Measurements from ENCODE around the gene TUFT1. TPM values are rescaled to one million over a fixed set of nuclear protein-coding genes. Genes with fewer than 3 reads are reported as not detected.

TUFT1 gene
- total RNA-seq = 1 to 10 TPM; 3.3 to 8.1 (median 5.3) TPM

- peaks cover 0 to 3% (median 0%) of the 10 kb centered on the region in 3 donors for H3K36me3 ChIP-seq
- no peaks in the 10 kb centered on the region for H3K9me3 ChIP-seq
- H3K27me3 ChIP-seq = no peaks in the 10 kb centered on the region
- peak within 1 kb of the TSS; percentile 48 to 77 (median 64) for H3K4me3 ChIP-seq
- 4% methylated on average over 58 to 67 of the region's 70 CpGs for WGBS, 2 donors
- peak within 1 kb of the TSS; percentile 28 to 84 (median 79) for H3K27ac ChIP-seq
- TF ChIP-seq CTCF (IDR thresholded peaks at IDR 0.05) (peak in 1 of 5 experiments; percentile 7), POLR2A (IDR thresholded peaks at IDR 0.05) (peak; percentile 54 to 89), EP300 (IDR thresholded peaks at IDR 0.05) (peak in 1 of 2 donors; percentile 94)
- peaks cover 0 to 27% (median 2%) of the 10 kb centered on the region in 4 donors for H3K4me1 ChIP-seq
- DNase-seq (ENCODE audit: low spot score in 2 of 2) = peak; percentile 85 to 89
These were observed at the start of gene TUFT1 for GRCh38 chr1:151540021-151540981. Gene TUFT1, plus strand, starts transcription at chr1:151540309. Its CDS starts 58 bp downstream, at chr1:151540367.

GRCh38 chr1:151491641-151492040, 48.5 kb upstream of the TUFT1 start:
- no peaks in the 10 kb centered on the region for H3K9me3 ChIP-seq
- H3K27ac ChIP-seq = no peak overlapping the region
- DNase-seq (ENCODE audit: low spot score in 2 of 2) = no peak
- H3K36me3 ChIP-seq = no peaks in the 10 kb centered on the region
- TF ChIP-seq POLR2A (IDR thresholded peaks at IDR 0.05) (no peak), EP300 (IDR thresholded peaks at IDR 0.05) (no peak), CTCF (IDR thresholded peaks at IDR 0.05) (no peak)
- no peak overlapping the region for H3K4me3 ChIP-seq
- WGBS, 2 donors = 84 to 85% methylated on average over 5 of the region's 5 CpGs
- peaks cover 0 to 15% (median 0%) of the 10 kb centered on the region in 4 donors for H3K4me1 ChIP-seq
- H3K27me3 ChIP-seq = no peaks in the 10 kb centered on the region

- Histone ChIP-seq H3K27ac (no peak overlapping the region), H3K4me1 (peaks cover 0 to 15% (median 0%) of the 10 kb centered on the region in 4 donors), H3K4me3 (no peak overlapping the region), H3K36me3 (no peaks in the 10 kb centered on the region), H3K27me3 (no peaks in the 10 kb centered on the region), H3K9me3 (no peaks in the 10 kb centered on the region)
- DNase-seq (ENCODE audit: low spot score in 2 of 2) = no peak
- 65 to 76% methylated on average over 1 of the region's 1 CpG for WGBS, 2 donors
- TF ChIP-seq EP300 (IDR thresholded peaks at IDR 0.05) (no peak), POLR2A (IDR thresholded peaks at IDR 0.05) (no peak), CTCF (IDR thresholded peaks at IDR 0.05) (no peak)
These were observed 48.0 kb upstream of the TUFT1 start for GRCh38 chr1:151492120-151492519.

GRCh38 chr1:151493042-151493441, 47.1 kb upstream of the TUFT1 start:
- no peak for TF ChIP-seq POLR2A (IDR thresholded peaks at IDR 0.05)
- no peak for TF ChIP-seq CTCF (IDR thresholded peaks at IDR 0.05)
- TF ChIP-seq EP300 (IDR thresholded peaks at IDR 0.05) = no peak
- 88 to 94% methylated on average over 3 of the region's 3 CpGs for WGBS, 2 donors
- no peak for DNase-seq (ENCODE audit: low spot score in 2 of 2)

DNA sequence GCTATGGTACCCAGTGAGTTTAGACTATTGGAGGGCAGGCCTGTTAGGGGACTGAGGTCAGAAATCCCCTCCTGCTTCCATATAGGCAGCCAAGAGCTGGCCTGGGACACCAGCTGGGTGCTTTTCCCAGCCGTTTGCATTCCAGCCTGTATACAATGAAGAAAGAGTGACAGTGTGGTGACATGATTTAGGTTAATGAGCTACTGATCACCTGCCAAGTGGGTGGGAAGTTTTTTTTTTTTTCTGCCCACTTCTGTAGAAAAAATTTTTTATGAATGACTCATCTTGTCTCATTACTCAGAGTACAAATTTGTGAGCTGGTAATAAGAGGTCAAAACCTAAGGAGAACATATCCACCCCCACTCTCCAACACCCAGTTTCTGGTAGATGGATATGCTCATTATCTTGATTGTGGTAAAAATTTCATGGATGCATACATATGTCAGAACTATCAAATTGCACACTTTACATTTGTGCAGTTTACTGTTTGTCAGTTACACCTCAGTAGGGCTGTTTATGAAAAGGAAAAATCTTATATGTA, 45.3 kb upstream of the TUFT1 start:
- TF ChIP-seq POLR2A (IDR thresholded peaks at IDR 0.05) (no peak), CTCF (IDR thresholded peaks at IDR 0.05) (no peak), EP300 (IDR thresholded peaks at IDR 0.05) (peak in 1 of 2 donors; percentile 15)
- Histone ChIP-seq H3K36me3 (no peaks in the 10 kb centered on the region), H3K27me3 (no peaks in the 10 kb centered on the region), H3K4me3 (no peak overlapping the region), H3K27ac (peak overlapping the region in 3 of 4 donors; percentile 28 to 85 (median 81)), H3K4me1 (peaks cover 0 to 15% (median 0%) of the 10 kb centered on the region in 4 donors), H3K9me3 (no peaks in the 10 kb centered on the region)
- no peak for DNase-seq (ENCODE audit: low spot score in 2 of 2)
- 0% methylated on average over 1 of the region's 1 CpG; no CpG with 5 or more reads in 1 of the 2 donors for WGBS, 2 donors

More at GRCh38 chr1:151493042-151493441, 47.1 kb upstream of the TUFT1 start:
- H3K4me1 ChIP-seq = peaks cover 0 to 15% (median 0%) of the 10 kb centered on the region in 4 donors
- H3K27me3 ChIP-seq = no peaks in the 10 kb centered on the region
- H3K36me3 ChIP-seq = no peaks in the 10 kb centered on the region
- no peaks in the 10 kb centered on the region for H3K9me3 ChIP-seq
- H3K4me3 ChIP-seq = no peak overlapping the region
- H3K27ac ChIP-seq = no peak overlapping the region

Measured in tibial nerve (tissue), 4 donors.